ENCODE measurements around the gene PSENEN.

Gene PSENEN

DNA sequence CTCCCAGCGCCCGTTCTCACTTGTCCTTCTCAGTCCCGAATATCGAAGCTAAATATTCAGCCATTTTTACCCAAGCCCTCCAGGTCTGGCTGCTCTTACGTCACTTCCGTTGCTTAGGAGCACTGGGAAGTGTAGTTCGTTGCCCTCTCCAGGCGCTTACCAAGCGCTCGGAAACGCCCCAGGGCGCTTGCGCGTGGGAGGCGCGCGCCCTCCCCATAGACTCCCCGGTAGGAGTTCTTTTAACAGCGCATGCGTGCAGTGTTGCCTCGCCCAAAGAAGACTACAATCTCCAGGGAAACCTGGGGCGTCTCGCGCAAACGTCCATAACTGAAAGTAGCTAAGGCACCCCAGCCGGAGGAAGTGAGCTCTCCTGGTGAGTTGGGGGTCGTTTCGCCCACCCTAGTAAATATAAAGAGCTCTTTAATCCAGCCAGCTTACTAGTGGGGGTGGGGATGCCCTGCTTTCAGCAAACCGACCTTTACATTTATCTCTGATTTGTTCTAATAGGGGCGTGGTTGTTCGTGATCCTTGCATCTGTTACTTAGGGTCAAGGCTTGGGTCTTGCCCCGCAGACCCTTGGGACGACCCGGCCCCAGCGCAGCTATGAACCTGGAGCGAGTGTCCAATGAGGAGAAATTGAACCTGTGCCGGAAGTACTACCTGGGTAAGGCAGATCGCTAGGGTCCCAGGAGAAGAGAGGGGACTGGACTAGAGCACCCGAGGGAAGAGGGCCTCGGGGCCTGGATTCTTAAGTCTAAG lies at the start of gene PSENEN, which contains the start of gene U2AF1L4:
PSENEN (plus strand) TSS at position 324 of the 759 bp plus-strand sequence; CDS start at position 604, 280 bp downstream.
U2AF1L4 (minus strand) TSS at position 91 of the 759 bp plus-strand sequence; CDS start at position 64, 27 bp downstream.
- DNase-seq, result peak; percentile 98

- no peak for DNase-seq
Observed at GRCh38 chr19:35695895-35696422, 49.5 kb upstream of the PSENEN start.

GRCh38 chr19:35696835-35697234 lies 48.6 kb upstream of the PSENEN start:
- no peak for DNase-seq

DNA sequence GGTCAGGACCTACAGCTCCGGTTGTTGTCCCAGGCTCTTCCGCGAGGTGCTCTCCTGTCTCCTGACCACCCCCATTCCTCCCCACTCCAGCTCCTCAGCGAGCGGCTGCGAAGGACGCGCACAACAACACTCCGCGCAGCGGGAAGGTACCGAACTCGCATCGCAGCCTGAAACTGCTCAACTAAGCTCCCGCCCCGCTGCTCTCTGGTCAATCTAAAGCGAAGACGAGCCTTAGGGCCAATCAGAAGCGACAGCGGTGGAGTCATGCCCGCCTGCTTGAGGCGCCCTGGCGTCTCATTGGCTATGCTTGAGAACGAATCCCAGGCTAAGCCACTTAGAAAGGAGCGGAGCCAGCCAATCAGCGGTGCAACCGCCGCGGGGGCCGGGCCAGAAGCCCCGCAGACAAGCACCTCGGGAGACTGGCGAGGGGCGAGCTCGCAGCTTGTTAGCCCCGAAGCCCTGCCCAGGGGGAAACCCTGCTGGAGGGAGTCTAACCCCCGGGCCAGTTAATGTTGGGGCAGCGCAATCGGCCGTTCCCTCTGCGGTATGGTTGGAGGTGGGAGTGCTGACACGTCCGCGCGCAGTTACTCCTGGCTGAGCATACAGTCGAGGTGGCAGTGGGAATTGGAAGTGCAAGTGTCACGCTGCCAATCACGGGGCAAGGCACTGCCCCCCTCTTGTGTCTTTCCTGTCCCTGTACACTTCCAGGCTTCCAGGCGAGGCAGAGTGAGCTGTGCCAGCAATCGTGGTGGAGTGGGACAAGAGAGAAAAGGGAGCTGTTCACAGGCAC lies 43.0 kb upstream of the PSENEN start:
- DNase-seq, result peak; percentile 98

DNA sequence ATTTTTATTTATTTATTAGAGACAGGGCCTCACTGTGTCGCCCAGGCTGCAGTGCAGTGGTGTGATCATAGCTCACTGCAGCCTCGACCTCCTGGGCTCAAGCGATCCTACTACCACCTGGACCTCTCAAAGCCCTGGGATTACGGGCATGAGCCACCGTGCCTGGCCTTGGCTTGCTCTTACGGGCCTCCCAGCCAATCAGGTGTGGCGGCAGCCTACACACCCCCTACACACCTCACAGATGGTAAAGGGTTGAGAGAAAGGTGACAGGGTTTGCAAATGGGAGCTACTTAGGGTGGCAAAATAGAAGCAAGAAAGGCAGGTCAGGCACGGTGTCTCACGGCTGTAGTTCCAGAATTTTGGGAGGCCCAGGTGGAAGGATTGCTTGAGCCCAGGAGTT lies 42.1 kb upstream of the PSENEN start:
- DNase-seq, result no peak

DNA sequence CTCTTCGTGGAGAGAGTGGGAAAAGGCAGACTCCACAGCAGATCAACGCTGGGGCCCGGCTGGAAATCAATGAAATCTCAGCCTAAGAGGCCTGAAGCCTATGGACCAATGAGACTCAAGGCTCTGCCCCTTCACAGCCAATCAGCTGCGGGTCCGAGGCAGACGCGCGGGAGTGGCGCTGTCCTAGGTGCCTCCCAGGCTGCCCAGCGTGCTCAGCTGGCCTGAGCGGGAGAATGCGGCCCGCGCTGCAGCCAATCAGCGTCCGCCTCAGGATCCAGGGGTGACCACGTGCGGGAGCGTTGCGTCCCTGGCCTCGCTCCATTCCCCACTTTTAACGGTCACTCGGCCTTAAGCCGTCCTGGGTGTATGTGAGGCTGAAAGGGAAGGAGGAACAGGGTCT lies 41.2 kb upstream of the PSENEN start, which contains the start of gene ZBTB32:
ZBTB32 (plus strand) TSS at position 341 of the 400 bp plus-strand sequence. CDS start 10,069 bp downstream, outside the sequence.
- DNase-seq, result no peak

DNA sequence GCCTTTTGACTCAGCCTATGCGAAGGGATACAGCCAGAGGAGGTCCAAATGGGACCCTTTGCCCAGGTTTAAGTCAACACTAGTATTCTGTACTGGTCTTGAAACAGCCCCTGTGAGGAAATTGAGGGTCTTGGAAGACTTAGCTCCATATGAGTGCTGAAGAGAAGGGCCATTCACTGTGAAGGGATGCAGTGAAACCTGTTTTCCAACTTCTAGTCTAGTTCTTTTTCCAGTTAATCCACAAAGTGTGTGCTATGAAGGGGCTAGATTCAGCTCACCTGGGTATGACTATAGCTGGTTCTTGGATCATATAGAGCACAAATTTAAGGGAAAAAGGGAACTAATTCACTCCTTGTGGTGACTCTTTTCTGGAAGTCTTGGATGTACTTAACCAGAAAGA lies 37.1 kb upstream of the PSENEN start:
- DNase-seq, result no peak

GRCh38 chr19:35710784-35711723 lies 34.4 kb upstream of the PSENEN start:
- no peak for DNase-seq

DNA sequence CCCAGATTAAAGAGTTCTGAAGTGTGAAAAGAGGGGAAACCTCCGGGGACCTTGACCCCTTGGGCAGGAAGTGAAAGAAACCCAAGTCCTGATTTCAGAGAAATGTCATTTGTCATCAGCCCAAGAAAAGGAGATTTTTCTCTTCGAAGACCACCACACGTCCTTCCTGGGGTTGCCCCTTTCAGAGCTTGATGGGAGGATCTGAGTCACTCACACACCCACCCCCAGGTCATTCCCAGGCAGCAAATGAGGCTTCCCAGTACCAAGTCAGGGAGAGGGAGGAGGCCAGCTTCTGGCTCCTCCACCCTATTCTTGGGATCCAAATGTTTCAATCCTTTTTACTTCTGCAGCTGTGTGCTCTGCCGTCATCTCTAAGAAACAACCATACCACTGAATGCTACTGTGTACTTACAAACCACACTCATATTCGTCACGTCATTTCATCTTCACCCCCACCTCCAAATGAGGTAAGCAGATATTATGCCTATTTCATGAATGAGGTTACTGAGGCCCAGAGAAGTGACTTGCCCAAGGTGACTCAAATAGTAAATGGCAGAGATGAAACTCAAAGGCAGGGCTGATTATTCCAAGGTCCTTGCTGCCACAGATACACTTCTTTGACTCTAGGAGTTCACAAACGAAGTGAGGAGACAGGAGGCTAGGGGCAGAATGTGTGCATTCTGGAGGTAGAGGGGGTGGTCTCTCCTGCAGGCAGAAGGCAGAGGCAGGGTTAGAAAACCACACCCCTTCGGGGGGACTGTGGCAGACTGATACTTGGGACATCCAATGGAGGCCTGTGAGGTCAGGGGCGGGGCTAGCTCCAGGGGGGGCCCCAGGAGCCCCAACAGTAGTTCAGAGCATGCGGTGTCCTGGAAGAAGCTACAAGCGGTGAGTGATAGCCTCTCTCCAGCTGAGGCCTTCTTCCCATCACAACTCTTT lies 32.6 kb upstream of the PSENEN start:
- DNase-seq, result no peak

- DNase-seq, result no peak
Observed at GRCh38 chr19:35713506-35713850, 32.0 kb upstream of the PSENEN start.

DNA sequence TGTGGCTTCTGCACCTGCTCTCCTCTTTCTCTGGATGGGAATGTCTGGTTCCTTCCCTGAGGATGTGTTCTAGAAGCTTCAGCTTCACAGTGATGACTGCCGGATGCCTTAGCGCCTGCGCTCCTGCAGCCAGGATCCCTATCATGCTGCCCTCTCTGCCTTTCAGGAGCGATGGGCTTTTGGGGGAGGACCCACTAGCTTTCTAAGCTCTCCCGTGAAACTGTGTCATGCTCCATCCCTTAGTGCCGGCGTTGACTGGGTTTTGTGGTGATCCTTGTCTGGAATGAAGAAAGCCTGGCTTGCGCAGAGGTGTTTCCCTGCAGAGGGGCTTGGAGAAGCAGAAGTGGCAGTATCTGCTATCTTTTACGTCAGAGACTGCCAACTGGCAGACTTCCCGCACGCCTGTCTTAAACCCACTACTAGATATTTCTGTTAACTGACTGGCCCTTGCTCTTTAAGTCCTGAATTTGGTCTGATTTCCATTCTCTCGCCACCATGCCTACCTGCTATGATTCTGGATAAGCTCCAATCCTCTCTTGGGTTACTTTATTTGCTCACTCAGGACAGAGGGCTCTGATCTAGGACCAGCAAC lies 31.5 kb upstream of the PSENEN start:
- DNase-seq, result no peak

DNA sequence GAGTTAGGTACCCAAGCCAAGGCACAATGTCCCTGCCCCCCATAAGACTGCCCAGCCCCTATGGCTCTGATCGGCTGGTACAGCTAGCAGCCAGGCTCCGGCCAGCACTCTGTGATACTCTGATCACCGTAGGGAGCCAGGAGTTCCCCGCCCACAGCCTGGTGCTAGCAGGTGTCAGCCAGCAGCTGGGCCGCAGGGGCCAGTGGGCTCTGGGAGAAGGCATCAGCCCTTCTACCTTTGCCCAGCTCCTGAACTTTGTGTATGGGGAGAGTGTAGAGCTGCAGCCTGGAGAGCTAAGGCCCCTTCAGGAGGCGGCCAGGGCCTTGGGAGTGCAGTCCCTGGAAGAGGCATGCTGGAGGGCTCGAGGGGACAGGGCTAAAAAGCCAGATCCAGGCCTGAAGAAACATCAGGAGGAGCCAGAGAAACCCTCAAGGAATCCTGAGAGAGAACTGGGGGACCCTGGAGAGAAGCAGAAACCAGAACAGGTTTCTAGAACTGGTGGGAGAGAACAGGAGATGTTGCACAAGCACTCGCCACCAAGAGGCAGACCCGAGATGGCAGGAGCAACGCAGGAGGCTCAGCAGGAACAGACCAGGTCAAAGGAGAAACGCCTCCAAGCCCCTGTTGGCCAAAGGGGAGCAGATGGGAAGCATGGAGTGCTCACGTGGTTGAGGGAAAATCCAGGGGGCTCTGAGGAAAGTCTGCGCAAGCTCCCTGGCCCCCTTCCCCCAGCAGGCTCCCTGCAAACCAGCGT lies 30.7 kb upstream of the PSENEN start:
- DNase-seq, result no peak

DNA sequence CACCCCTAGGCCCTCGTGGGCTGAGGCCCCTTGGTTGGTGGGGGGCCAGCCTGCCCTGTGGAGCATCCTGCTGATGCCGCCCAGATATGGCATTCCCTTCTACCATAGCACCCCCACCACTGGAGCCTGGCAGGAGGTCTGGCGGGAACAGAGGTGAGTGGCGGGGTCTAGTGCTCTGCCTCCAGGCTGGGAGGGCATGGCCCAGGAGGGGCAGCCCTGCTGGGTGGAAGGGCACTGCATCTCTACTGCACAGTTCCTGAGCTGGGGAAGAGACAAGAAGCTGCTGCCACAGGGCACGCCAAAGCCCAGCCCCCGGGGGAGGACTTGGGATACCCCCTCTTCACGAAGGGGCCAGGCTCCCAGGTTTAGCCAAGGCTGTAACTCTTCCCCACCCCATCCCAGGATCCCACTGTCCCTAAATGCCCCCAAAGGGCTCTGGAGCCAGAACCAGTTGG lies 30.1 kb upstream of the PSENEN start:
- no peak for DNase-seq

DNA sequence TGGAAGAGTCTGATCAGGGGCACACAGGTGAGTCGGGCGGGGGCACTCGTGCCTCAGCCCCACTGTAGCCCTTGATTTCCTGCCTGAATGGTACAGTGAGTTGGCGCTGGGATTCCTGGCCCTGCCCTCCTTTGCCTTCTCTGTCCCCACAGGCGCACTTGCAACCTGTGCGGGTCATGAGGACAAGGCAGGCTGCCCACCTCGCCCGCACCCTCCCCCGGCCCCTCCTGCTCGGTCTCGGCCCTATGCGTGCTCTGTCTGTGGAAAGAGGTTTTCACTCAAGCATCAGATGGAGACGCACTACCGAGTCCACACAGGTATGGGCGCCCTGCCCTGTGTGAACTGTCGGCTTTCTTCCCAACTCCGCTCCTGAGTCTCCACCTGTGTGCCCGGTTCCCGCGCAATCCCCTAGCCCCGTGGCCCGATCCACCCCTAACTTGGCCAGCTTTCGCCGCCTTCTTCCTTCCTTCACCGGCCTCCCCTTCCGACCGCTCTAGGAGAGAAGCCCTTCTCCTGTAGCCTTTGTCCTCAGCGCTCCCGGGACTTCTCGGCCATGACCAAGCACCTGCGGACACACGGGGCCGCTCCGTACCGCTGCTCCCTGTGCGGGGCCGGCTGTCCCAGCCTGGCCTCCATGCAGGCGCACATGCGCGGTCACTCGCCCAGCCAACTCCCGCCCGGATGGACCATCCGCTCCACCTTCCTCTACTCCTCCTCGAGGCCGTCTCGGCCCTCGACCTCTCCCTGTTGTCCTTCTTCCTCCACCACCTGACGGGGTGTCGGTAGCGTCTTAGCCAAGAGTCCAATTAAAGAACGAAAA lies 29.3 kb upstream of the PSENEN start:
- peak; percentile 35 for DNase-seq

DNA sequence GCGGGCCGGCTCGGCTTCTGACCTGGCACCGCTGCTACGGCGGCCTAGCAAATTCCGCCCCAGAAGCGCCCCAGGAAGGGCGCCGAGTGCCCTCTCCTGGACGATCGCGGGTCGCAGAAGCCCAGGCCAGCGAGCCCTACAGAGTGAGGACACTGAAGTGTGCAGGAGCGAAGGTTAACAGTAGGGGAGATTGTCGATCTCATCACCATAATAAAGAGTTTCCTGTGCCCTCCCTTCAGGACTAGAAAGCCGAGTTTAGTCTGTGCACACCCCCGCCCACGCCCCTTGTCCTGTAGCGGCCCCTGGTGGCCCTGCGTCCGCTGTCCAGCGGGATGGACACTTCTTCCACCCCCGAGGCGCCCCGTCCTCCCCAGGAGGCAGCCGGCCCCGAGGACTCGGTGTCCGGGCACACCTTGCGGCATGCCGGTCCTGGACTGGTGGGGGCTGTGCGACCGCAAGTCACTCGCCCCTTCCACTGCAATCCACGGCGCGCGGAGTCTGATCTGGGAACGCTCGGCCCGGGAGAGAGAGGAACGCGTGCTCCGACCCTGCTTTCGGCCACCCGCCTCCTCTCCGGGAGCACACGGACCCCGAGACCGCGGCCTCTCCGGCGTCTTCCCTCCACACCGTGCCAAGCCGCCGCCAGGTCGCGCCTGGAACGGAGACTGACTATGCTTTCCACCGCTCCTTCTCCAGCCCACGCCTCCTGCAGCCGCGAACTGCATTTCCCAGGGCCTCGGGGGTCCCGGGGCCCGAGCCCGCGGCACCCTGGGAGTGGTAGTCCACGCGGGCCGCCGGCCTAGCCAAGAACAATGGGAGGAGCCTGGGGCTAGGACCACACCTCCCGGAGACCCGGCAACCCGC lies 28.4 kb upstream of the PSENEN start:
- peak; percentile 98 for DNase-seq

DNA sequence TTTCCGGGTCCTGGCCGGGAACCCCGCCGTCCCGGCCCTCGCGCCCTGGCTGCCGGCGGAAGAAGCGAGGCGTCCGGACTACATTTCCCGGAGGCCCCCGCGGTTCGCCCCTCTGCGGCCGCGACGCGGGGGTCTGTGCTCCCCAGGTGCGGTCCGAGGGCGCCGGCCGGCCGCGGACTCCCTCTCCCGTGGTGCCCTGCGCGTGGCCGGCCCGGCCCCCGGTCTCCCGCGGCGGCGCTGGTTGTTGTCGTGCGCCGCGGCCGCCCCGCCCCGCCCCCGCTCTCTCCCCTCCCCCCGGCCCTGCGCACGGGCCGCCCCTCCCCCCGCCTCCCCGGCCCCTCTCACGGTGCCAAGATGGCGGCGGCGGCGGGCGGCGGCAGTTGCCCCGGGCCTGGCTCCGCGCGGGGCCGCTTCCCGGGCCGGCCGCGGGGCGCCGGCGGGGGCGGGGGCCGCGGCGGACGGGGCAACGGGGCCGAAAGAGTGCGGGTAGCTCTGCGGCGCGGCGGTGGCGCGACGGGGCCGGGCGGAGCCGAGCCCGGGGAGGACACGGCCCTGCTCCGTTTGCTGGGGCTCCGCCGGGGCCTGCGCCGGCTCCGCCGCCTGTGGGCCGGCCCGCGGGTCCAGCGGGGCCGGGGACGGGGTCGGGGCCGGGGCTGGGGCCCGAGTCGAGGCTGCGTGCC lies 27.6 kb upstream of the PSENEN start, which contains the start of gene KMT2B:
KMT2B (plus strand) TSS at position 339 of the 680 bp plus-strand sequence; CDS start at position 355, 16 bp downstream.
- peak; percentile 92 for DNase-seq

GRCh38 chr19:35718345-35719041 lies 27.0 kb upstream of the PSENEN start:
- no peak for DNase-seq

Measured in NCI-H748 treated with DMSO at 0.1 percent for 48 hours (cell line).